HEK293T (cell line): ENCODE measurements around the gene OR5A2.

Source experiments
- BHLHE40 ChIP-seq: fragments of 450-650 bp; IDR thresholded peaks from 2 replicates; pipeline ENCODE4 v1.6.1; 2016; ENCODE audit warnings: mild to moderate bottlenecking, moderate library complexity, borderline replicate concordance
- FOXK2 ChIP-seq: fragments of 450-650 bp; IDR thresholded peaks from 2 replicates; pipeline ENCODE4 v1.6.1; 2016; ENCODE audit warnings: mild to moderate bottlenecking
- ZNF384 ChIP-seq: fragments of 450-650 bp; IDR thresholded peaks from 2 replicates; pipeline ENCODE4 v1.6.1; 2016

DNA sequence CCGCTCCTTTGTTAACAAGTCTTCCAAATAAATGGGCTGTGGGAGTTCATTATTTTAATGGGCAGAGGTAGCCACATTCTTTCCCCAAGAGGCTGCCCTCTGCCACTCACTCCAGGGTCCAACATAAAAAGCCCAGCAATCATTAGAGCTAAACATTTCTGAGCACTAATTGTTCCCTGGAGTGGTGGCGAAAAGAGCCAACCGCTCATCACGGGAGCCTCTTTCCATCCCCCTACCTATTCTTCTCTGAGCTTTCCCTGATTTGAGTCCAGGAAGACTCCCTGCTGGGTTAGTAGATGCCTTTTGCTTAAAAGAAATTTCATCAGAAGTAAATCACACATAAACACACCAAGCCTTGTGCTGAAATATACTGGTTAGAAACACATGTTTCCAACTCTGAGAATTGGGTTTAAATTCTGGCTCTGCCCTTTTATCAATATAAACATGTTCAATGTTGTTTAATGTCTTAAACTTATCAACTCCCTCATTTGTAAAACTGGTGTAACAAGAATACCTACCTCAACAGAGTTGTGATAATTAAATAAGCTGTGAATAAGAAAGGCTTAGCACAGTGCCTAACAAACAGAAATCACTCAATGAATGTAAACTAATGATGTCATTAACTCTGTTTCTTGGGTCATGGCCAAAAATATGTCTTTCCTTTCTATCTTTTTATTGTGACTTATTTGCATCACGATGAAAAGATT is at the start of gene OR5A2:
- no peak for TF ChIP-seq ZNF384
- TF ChIP-seq FOXK2: no peak
- TF ChIP-seq BHLHE40: no peak
